ENCODE data around the gene FFAR2.

DNA sequence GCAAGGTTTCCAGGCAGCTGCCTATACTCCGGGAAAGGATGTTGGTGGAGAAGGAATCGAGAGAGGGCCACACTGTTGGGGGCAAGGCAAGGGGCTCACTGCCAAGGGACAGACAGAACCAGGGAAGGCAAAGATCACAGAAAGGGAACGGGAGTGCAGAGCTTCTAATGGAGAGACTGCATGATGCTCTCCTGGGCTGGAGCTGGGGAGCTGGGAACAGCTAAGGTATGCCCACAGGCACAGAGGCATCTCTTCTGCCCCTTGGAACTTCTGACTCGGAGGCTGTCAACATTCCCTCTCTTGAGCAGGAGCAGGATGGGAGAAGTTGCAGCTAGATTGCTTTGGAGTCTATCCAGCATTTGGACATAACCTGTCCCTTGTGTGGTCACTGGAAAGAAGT lies 22.4 kb upstream of the FFAR2 start:
- TF ChIP-seq, protein P1, sequence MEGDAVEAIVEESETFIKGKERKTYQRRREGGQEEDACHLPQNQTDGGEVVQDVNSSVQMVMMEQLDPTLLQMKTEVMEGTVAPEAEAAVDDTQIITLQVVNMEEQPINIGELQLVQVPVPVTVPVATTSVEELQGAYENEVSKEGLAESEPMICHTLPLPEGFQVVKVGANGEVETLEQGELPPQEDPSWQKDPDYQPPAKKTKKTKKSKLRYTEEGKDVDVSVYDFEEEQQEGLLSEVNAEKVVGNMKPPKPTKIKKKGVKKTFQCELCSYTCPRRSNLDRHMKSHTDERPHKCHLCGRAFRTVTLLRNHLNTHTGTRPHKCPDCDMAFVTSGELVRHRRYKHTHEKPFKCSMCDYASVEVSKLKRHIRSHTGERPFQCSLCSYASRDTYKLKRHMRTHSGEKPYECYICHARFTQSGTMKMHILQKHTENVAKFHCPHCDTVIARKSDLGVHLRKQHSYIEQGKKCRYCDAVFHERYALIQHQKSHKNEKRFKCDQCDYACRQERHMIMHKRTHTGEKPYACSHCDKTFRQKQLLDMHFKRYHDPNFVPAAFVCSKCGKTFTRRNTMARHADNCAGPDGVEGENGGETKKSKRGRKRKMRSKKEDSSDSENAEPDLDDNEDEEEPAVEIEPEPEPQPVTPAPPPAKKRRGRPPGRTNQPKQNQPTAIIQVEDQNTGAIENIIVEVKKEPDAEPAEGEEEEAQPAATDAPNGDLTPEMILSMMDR (conservative IDR thresholded peaks at IDR 0.05 in 1 of 2, IDR thresholded peaks at IDR 0.05 in 1 of 2; ENCODE audit: extremely low read depth in 1 of 2, insufficient read depth in 1 of 2, low read depth in 1 of 2, low read length in 2 of 2): no peak
- no peak for TF ChIP-seq EZH2 (IDR thresholded peaks at IDR 0.05; ENCODE audit: borderline replicate concordance, low read length)

Data from mammary epithelial cell (primary cell).